Jurkat, Clone E6-1 (cell line): ENCODE results near the gene ZNF280D.

ENCODE experiments used
- DNase-seq: peaks from one replicate; pipeline ENCODE4 v3.0.0-alpha.2; 2011; ENCODE audit warnings: low read depth, low spot score
- H3K4me3 ChIP-seq: 2 replicates; pipeline ENCODE4 v1.5.1; 2011; ENCODE audit warnings: mild to moderate bottlenecking, low read length, control low read depth, moderate library complexity

The ZNF280D gene

GRCh38 chr15:56586206-56586605, 147.1 kb downstream of the ZNF280D start:
- no peak overlapping the region for H3K4me3 ChIP-seq
- DNase-seq, result no peak

- no peak overlapping the region for H3K4me3 ChIP-seq
- no peak for DNase-seq
Observed at GRCh38 chr15:56582785-56583184, 150.5 kb downstream of the ZNF280D start.
